SJSA1 (cell line): ENCODE measurements around the gene CEACAM19. TPM values are rescaled to one million over a fixed set of nuclear protein-coding genes. Genes with fewer than 3 reads are reported as not detected.
A peak's percentile ranks its signal among the peaks of the same experiment; 100 is the strongest.
"Not testable (repeated sequence)": the region's sequence is repeated elsewhere in the genome, so short reads cannot be mapped to it uniquely, and the experiment has no call there.

Source experiments
- DNase-seq, 2 experiments: peaks; one replicate each; pipeline ENCODE4 v3.0.0-alpha.2; 2015 to 2020; ENCODE audit warnings: low spot score in 2 of 2, low read depth in 1 of 2
- H3K27ac ChIP-seq: fragments of 250-450 bp; sonication (Bioruptor Pico); 2 replicates; pipeline ENCODE4 v1.5.1; 2020; ENCODE audit warnings: mild to moderate bottlenecking, moderate library complexity
- H3K27me3 ChIP-seq: fragments of 250-450 bp; sonication (Bioruptor Pico); replicated peaks from 2 replicates; pipeline ENCODE4 v1.5.1; 2020; ENCODE audit warnings: mild to moderate bottlenecking, moderate library complexity
- H3K36me3 ChIP-seq: fragments of 250-450 bp; sonication (Bioruptor Pico); 2 replicates; pipeline ENCODE4 v1.5.1; 2020; ENCODE audit warnings: mild to moderate bottlenecking
- H3K4me1 ChIP-seq: fragments of 250-450 bp; sonication (Bioruptor Pico); replicated peaks from 2 replicates; pipeline ENCODE4 v1.6.1; 2021; ENCODE audit warnings: mild to moderate bottlenecking
- H3K4me3 ChIP-seq: fragments of 250-450 bp; sonication (Bioruptor Pico); 2 replicates; pipeline ENCODE4 v1.5.1; 2020; ENCODE audit warnings: mild to moderate bottlenecking
- H3K9me3 ChIP-seq: fragments of 250-450 bp; sonication (Bioruptor Pico); replicated peaks from 2 replicates; pipeline ENCODE4 v1.5.1; 2020; ENCODE audit warnings: mild to moderate bottlenecking
- total RNA-seq: library from RNA; depleted of rRNA; stranded (reverse); fragments of >200 nt; shearing (Covaris generic); gene quantifications from 2 replicates; pipeline ENCODE4 v1.2.3, GENCODE V29; 2014

Gene CEACAM19
- total RNA-seq, 1 experiment from 2014 or later: 1.6 TPM

GRCh38 chr19:44705502-44706010 lies 34.3 kb downstream of the CEACAM19 start:
- no peaks in the 10 kb centered on the region for H3K4me1 ChIP-seq
- no peak overlapping the region for H3K27ac ChIP-seq
- H3K36me3 ChIP-seq: no peaks in the 10 kb centered on the region
- no peak overlapping the region for H3K4me3 ChIP-seq
- no peaks in the 10 kb centered on the region for H3K27me3 ChIP-seq
- no peaks in the 10 kb centered on the region for H3K9me3 ChIP-seq
- DNase-seq: no peak

GRCh38 chr19:44706506-44707236 lies 35.4 kb downstream of the CEACAM19 start:
- H3K36me3 ChIP-seq: no peaks in the 10 kb centered on the region
- H3K27ac ChIP-seq: no peak overlapping the region
- H3K4me1 ChIP-seq: no peaks in the 10 kb centered on the region
- H3K4me3 ChIP-seq: no peak overlapping the region
- no peaks in the 10 kb centered on the region for H3K9me3 ChIP-seq
- no peaks in the 10 kb centered on the region for H3K27me3 ChIP-seq
- DNase-seq: no peak

- H3K27me3 ChIP-seq: no peaks in the 10 kb centered on the region
- H3K4me1 ChIP-seq: no peaks in the 10 kb centered on the region
- H3K9me3 ChIP-seq: no peaks in the 10 kb centered on the region
- H3K36me3 ChIP-seq: no peaks in the 10 kb centered on the region
- no peak overlapping the region for H3K27ac ChIP-seq
- no peak overlapping the region for H3K4me3 ChIP-seq
- DNase-seq: no peak
Measured at GRCh38 chr19:44707794-44708193, 36.5 kb downstream of the CEACAM19 start.

GRCh38 chr19:44708940-44709339 lies 37.7 kb downstream of the CEACAM19 start:
- no peaks in the 10 kb centered on the region for H3K27me3 ChIP-seq
- H3K4me1 ChIP-seq: no peaks in the 10 kb centered on the region
- H3K4me3 ChIP-seq: no peak overlapping the region
- no peaks in the 10 kb centered on the region for H3K36me3 ChIP-seq
- H3K27ac ChIP-seq: no peak overlapping the region
- no peak for DNase-seq
- no peaks in the 10 kb centered on the region for H3K9me3 ChIP-seq

- DNase-seq, H3K36me3 ChIP-seq, H3K9me3 ChIP-seq, H3K4me3 ChIP-seq, H3K27me3 ChIP-seq, H3K4me1 ChIP-seq, H3K27ac ChIP-seq: not testable (repeated sequence)
Measured at GRCh38 chr19:44709434-44710266, 38.4 kb downstream of the CEACAM19 start.

GRCh38 chr19:44710483-44710882 lies 39.2 kb downstream of the CEACAM19 start:
- Histone ChIP-seq H3K4me3 (no peak overlapping the region), H3K27ac (no peak overlapping the region), H3K27me3 (no peaks in the 10 kb centered on the region), H3K4me1 (no peaks in the 10 kb centered on the region), H3K36me3 (no peaks in the 10 kb centered on the region), H3K9me3 (peaks cover 5% of the 10 kb centered on the region; the same call in 1 of the 2 replicates)
- DNase-seq: no peak

- no peaks in the 10 kb centered on the region for H3K27me3 ChIP-seq
- H3K4me1 ChIP-seq: peaks cover under 1% of the 10 kb centered on the region
- H3K9me3 ChIP-seq: peaks cover 5% of the 10 kb centered on the region; the same call in 1 of the 2 replicates
- H3K36me3 ChIP-seq: no peaks in the 10 kb centered on the region
- H3K4me3 ChIP-seq: no peak overlapping the region
- H3K27ac ChIP-seq: no peak overlapping the region
- no peak for DNase-seq
Measured at GRCh38 chr19:44712864-44713515, 41.7 kb downstream of the CEACAM19 start.

GRCh38 chr19:44714597-44715169 lies 43.4 kb downstream of the CEACAM19 start:
- Histone ChIP-seq H3K27me3 (no peaks in the 10 kb centered on the region), H3K4me3 (no peak overlapping the region), H3K9me3 (peaks cover 5% of the 10 kb centered on the region; the same call in 1 of the 2 replicates), H3K36me3 (no peaks in the 10 kb centered on the region), H3K27ac (no peak overlapping the region), H3K4me1 (peaks cover 15% of the 10 kb centered on the region)
- DNase-seq: no peak

- H3K27me3 ChIP-seq: no peaks in the 10 kb centered on the region
- DNase-seq: no peak
- H3K9me3 ChIP-seq: peaks cover 5% of the 10 kb centered on the region; the same call in 1 of the 2 replicates
- no peak overlapping the region for H3K4me3 ChIP-seq
- no peaks in the 10 kb centered on the region for H3K36me3 ChIP-seq
- H3K27ac ChIP-seq: no peak overlapping the region
- peaks cover 27% of the 10 kb centered on the region for H3K4me1 ChIP-seq
Measured at GRCh38 chr19:44717603-44718002, 46.3 kb downstream of the CEACAM19 start.

GRCh38 chr19:44718441-44719261 lies 47.4 kb downstream of the CEACAM19 start:
- Histone ChIP-seq H3K27me3 (no peaks in the 10 kb centered on the region), H3K4me3 (peak overlapping the region; percentile 19), H3K9me3 (peaks cover 5% of the 10 kb centered on the region; the same call in 1 of the 2 replicates), H3K4me1 (peaks cover 33% of the 10 kb centered on the region), H3K36me3 (no peaks in the 10 kb centered on the region), H3K27ac (peak overlapping the region; percentile 77)
- DNase-seq: peak; percentile 87 to 89

- Histone ChIP-seq H3K4me3 (no peak overlapping the region), H3K9me3 (peaks cover 5% of the 10 kb centered on the region; the same call in 1 of the 2 replicates), H3K36me3 (no peaks in the 10 kb centered on the region), H3K4me1 (peaks cover 40% of the 10 kb centered on the region), H3K27ac (no peak overlapping the region), H3K27me3 (no peaks in the 10 kb centered on the region)
- no peak for DNase-seq
Measured at GRCh38 chr19:44719262-44719701, 48.0 kb downstream of the CEACAM19 start.

GRCh38 chr19:44720396-44720795 lies 49.1 kb downstream of the CEACAM19 start:
- not testable (repeated sequence) for H3K4me3 ChIP-seq, DNase-seq, H3K27me3 ChIP-seq, H3K27ac ChIP-seq, H3K9me3 ChIP-seq, H3K36me3 ChIP-seq
- peaks cover 46% of the 10 kb centered on the region for H3K4me1 ChIP-seq

- Histone ChIP-seq H3K36me3 (no peaks in the 10 kb centered on the region), H3K9me3 (no peaks in the 10 kb centered on the region), H3K27ac (no peak overlapping the region), H3K27me3 (no peaks in the 10 kb centered on the region), H3K4me1 (peaks cover 46% of the 10 kb centered on the region), H3K4me3 (no peak overlapping the region)
- no peak for DNase-seq
Measured at GRCh38 chr19:44720945-44721344, 49.7 kb downstream of the CEACAM19 start.
